ENCODE data around the gene TNC. TPM values are rescaled to one million over a fixed set of nuclear protein-coding genes. Genes with fewer than 3 reads are reported as not detected.

The TNC gene
- polyA plus RNA-seq, 3 donors: 0.02 TPM; not detected in 2

- WGBS (ENCODE audit: insufficient coverage): 100% methylated on average over 2 of the region's 7 CpGs
- no peaks in the 10 kb centered on the region for H3K9me3 ChIP-seq (replicated peaks in 1 of 2; ENCODE audit: control insufficient read depth in 1 of 2, insufficient read depth in 1 of 2, low read length in 2 of 2)
- Mint-ChIP-seq H3K4me3 (no peak overlapping the region), H3K36me3 (no peaks in the 10 kb centered on the region), H3K27me3 (ENCODE audit: low read depth in 3 of 3) (peaks cover 0 to 2% (median 2%) of the 10 kb centered on the region in 3 donors), H3K9me3 (no peaks in the 10 kb centered on the region), H3K27ac (no peak overlapping the region), H3K4me1 (peaks cover 20% of the 10 kb centered on the region)
- no peak overlapping the region for H3K4me2 ChIP-seq (replicated peaks; ENCODE audit: extremely low read depth, low read length, poor library complexity, severe bottlenecking)
- H2AFZ ChIP-seq (ENCODE audit: insufficient read depth, low read depth, low read length, poor library complexity, severe bottlenecking): no peak overlapping the region
- H3K4me1 ChIP-seq (ENCODE audit: control insufficient read depth in 1 of 2, insufficient read depth in 2 of 2, low read length in 2 of 2): peaks cover 20 to 21% of the 10 kb centered on the region in 2 donors
- H3K36me3 ChIP-seq (replicated peaks in 1 of 2; ENCODE audit: control insufficient read depth in 1 of 2, insufficient read depth in 2 of 2, low read length in 2 of 2): no peaks in the 10 kb centered on the region
- H3K79me2 ChIP-seq (ENCODE audit: insufficient read depth, low read length): no peaks in the 10 kb centered on the region
- H3K9ac ChIP-seq (ENCODE audit: insufficient read depth, low read length, poor library complexity, severe bottlenecking): no peak overlapping the region
- no peak for TF ChIP-seq CTCF (IDR thresholded peaks at IDR 0.05)
- no peaks in the 10 kb centered on the region for H4K20me1 ChIP-seq (ENCODE audit: insufficient read depth, low read length)
- no peak overlapping the region for H3K4me3 ChIP-seq (replicated peaks in 1 of 3; ENCODE audit: low read depth in 2 of 3, low read length in 3 of 3)
- intact Hi-C loops (cut with micrococcal nuclease): no loop called here
- no peaks in the 10 kb centered on the region for H3K27me3 ChIP-seq (ENCODE audit: control insufficient read depth in 2 of 2, insufficient read depth in 2 of 2, low read length in 2 of 2)
- peak in 1 of 3 donors; percentile 63 for DNase-seq
- H3K27ac ChIP-seq (ENCODE audit: low read depth in 1 of 2, low read length in 2 of 2): no peak overlapping the region
These were observed 117.7 kb downstream of the TNC start for GRCh38 chr9:115000217-115000639.

- Mint-ChIP-seq H3K27me3 (ENCODE audit: low read depth in 3 of 3) (peaks cover 0 to 2% (median 2%) of the 10 kb centered on the region in 3 donors), H3K4me1 (peaks cover 30% of the 10 kb centered on the region), H3K9me3 (no peaks in the 10 kb centered on the region), H3K36me3 (peaks cover 0 to 2% of the 10 kb centered on the region in 2 donors), H3K4me3 (no peak overlapping the region), H3K27ac (no peak overlapping the region)
- Histone ChIP-seq H2AFZ (ENCODE audit: insufficient read depth, low read depth, low read length, poor library complexity, severe bottlenecking) (no peak overlapping the region), H4K20me1 (ENCODE audit: insufficient read depth, low read length) (no peaks in the 10 kb centered on the region), H3K27me3 (ENCODE audit: control insufficient read depth in 2 of 2, insufficient read depth in 2 of 2, low read length in 2 of 2) (no peaks in the 10 kb centered on the region), H3K79me2 (ENCODE audit: insufficient read depth, low read length) (no peaks in the 10 kb centered on the region), H3K27ac (ENCODE audit: low read depth in 1 of 2, low read length in 2 of 2) (no peak overlapping the region), H3K9me3 (replicated peaks in 1 of 2; ENCODE audit: control insufficient read depth in 1 of 2, insufficient read depth in 1 of 2, low read length in 2 of 2) (no peaks in the 10 kb centered on the region), H3K4me3 (replicated peaks in 1 of 3; ENCODE audit: low read depth in 2 of 3, low read length in 3 of 3) (no peak overlapping the region), H3K9ac (ENCODE audit: insufficient read depth, low read length, poor library complexity, severe bottlenecking) (no peak overlapping the region), H3K36me3 (replicated peaks in 1 of 2; ENCODE audit: control insufficient read depth in 1 of 2, insufficient read depth in 2 of 2, low read length in 2 of 2) (no peaks in the 10 kb centered on the region), H3K4me2 (replicated peaks; ENCODE audit: extremely low read depth, low read length, poor library complexity, severe bottlenecking) (no peak overlapping the region), H3K4me1 (ENCODE audit: control insufficient read depth in 1 of 2, insufficient read depth in 2 of 2, low read length in 2 of 2) (peaks cover 29 to 30% of the 10 kb centered on the region in 2 donors)
- no peak for TF ChIP-seq CTCF (IDR thresholded peaks at IDR 0.05)
- no CpG with 5 or more reads among the region's 2 CpGs for WGBS (ENCODE audit: insufficient coverage)
- intact Hi-C loops (cut with micrococcal nuclease): no loop called here
- DNase-seq: peak in 1 of 3 donors; percentile 47
These were observed 119.6 kb downstream of the TNC start for GRCh38 chr9:114998326-114998725.
